K562 (cell line): Measurements from ENCODE around the gene RBKS. TPM values are rescaled to one million over a fixed set of nuclear protein-coding genes. Genes with fewer than 3 reads are reported as not detected.
A peak's percentile ranks its signal among the peaks of the same experiment; 100 is the strongest.

Experiments
- ARID3A ChIP-seq: IDR thresholded peaks from 2 replicates; pipeline ENCODE4 v1.6.1; 2012; ENCODE audit warnings: low read depth, low read length, improper control_type of control experiment, borderline replicate concordance
- BRF1 ChIP-seq: IDR thresholded peaks from 3 replicates; pipeline ENCODE4 v1.6.1; 2011; ENCODE audit warnings: borderline replicate concordance, mild to moderate bottlenecking; ENCODE audit not compliant: insufficient read length; ENCODE audit errors: extremely low read depth
- CEBPG ChIP-seq, 3 experiments: fragments of 200-800 bp in 1 of 3; sonication (Bioruptor generic) in 1 of 3; sonication (generic) in 1 of 3; formaldehyde crosslinking in 1 of 3; IDR thresholded peaks in 2 of 3; conservative IDR thresholded peaks in 1 of 3; 2 replicates each; pipeline versions ENCODE4 v1.6.1 to v1.8.0; 2016 to 2022; ENCODE audit warnings: missing compliant biosample characterization in 2 of 3, missing genetic modification characterization in 2 of 3, mild to moderate bottlenecking in 1 of 3, missing genetic modification reagents in 1 of 3
- HIVEP1 ChIP-seq: fragments of 250-450 bp; sonication (Bioruptor Pico); IDR thresholded peaks from 2 replicates; pipeline ENCODE4 v1.4.0; 2020; ENCODE audit warnings: mild to moderate bottlenecking
- HOXB6 ChIP-seq: fragments of 250-450 bp; sonication (Bioruptor Pico); IDR thresholded peaks from 2 replicates; pipeline ENCODE4 v1.5.1; 2022; ENCODE audit warnings: mild to moderate bottlenecking, borderline replicate concordance
- KAT7 ChIP-seq: sonication (generic); formaldehyde crosslinking; IDR thresholded peaks from 2 replicates; pipeline ENCODE4 v1.8.0; 2022; ENCODE audit warnings: missing genetic modification reagents, mild to moderate bottlenecking, borderline replicate concordance
- NFATC3 ChIP-seq: fragments of 450-650 bp; IDR thresholded peaks from 2 replicates; pipeline ENCODE4 v1.6.1; 2017; ENCODE audit warnings: mild to moderate bottlenecking
- PPARD ChIP-seq: fragments of 250-450 bp; sonication (Bioruptor Pico); IDR thresholded peaks from 2 replicates; pipeline ENCODE4 v1.8.0; 2022; ENCODE audit warnings: inconsistent platforms, mild to moderate bottlenecking, moderate library complexity
- RBM34 ChIP-seq: fragments of 200-400 bp; formaldehyde crosslinking; IDR thresholded peaks from 2 replicates; pipeline ENCODE4 v1.6.1; 2018; ENCODE audit warnings: low read length, borderline replicate concordance; ENCODE audit not compliant: insufficient read depth
- RUNX1 ChIP-seq: sonication (generic); IDR thresholded peaks from 2 replicates; pipeline ENCODE4 v1.6.1; 2016; ENCODE audit warnings: antibody characterized with exemption, low read depth
- SMARCC2 ChIP-seq: fragments of 450-650 bp; IDR thresholded peaks from 2 replicates; pipeline ENCODE4 v1.6.1; 2017; ENCODE audit warnings: antibody characterized with exemption, moderate library complexity, mild to moderate bottlenecking, low read depth
- SRSF7 ChIP-seq: fragments of 200-400 bp; formaldehyde crosslinking; optimal IDR thresholded peaks from 2 replicates; pipeline ENCODE3; 2017; ENCODE audit warnings: mild to moderate bottlenecking, low read depth, low read length
- TAF15 ChIP-seq: fragments of 200-400 bp; formaldehyde crosslinking; IDR thresholded peaks from 2 replicates; pipeline ENCODE4 v1.6.1; 2017; ENCODE audit warnings: mild to moderate bottlenecking, low read depth, low read length, moderate library complexity
- TFAM ChIP-seq: fragments of 250-450 bp; sonication (Bioruptor Pico); conservative IDR thresholded peaks from 2 replicates; pipeline ENCODE4 v1.5.0; 2021; ENCODE audit warnings: mild to moderate bottlenecking, moderate library complexity
- TRIM25 ChIP-seq: fragments of 450-650 bp; IDR thresholded peaks from 2 replicates; pipeline ENCODE4 v1.7.0; 2016; ENCODE audit warnings: borderline replicate concordance
- ZFP30 ChIP-seq: fragments of 250-450 bp; sonication (Bioruptor Pico); IDR thresholded peaks from 2 replicates; pipeline ENCODE4 v1.8.0; 2022; ENCODE audit warnings: moderate library complexity, mild to moderate bottlenecking, inconsistent platforms, borderline replicate concordance
- ZKSCAN1 ChIP-seq: fragments of 150-350 bp; IDR thresholded peaks from 2 replicates; pipeline ENCODE4 v1.6.1; 2016; ENCODE audit warnings: low read depth, low read length
- ZNF124 ChIP-seq: sonication (generic); formaldehyde crosslinking; IDR thresholded peaks from 2 replicates; pipeline ENCODE4 v1.8.1; 2022; ENCODE audit warnings: missing genetic modification reagents
- ZNF311 ChIP-seq: fragments of 250-450 bp; sonication (Bioruptor Pico); IDR thresholded peaks from 2 replicates; pipeline ENCODE4 v1.4.0; 2020; ENCODE audit warnings: mild to moderate bottlenecking, moderate library complexity
- ZNF785 ChIP-seq: fragments of 250-450 bp; sonication (Bioruptor Pico); IDR thresholded peaks from 2 replicates; pipeline ENCODE4 v1.4.0; 2020; ENCODE audit warnings: mild to moderate bottlenecking
- polyA plus RNA-seq, 8 experiments: library from polyadenylated mRNA; depleted of rRNA in 4 of 8; stranded (reverse) in 5 of 8; unstranded in 3 of 8; fragments of >200 nt; fragmentation: Nextera tagmentation in 2 of 8; fragmentation: Illumina TruSeq in 1 of 8; extraction: Ambion mirVana in 2 of 8; extraction: Trizol in 1 of 8; gene quantifications; 2 replicates each; pipeline versions ENCODE4 v1.2.1 to v1.2.3, GENCODE V29; 2011 to 2014; ENCODE audit warnings: inconsistent platforms in 1 of 8, missing spikeins in 1 of 8
- total RNA-seq, 7 experiments: library from RNA; depleted of rRNA in 6 of 7; stranded (reverse); fragments of >200 nt in 6 of 7; fragmentation: Illumina TruSeq in 2 of 7; extraction: Trizol in 2 of 7; gene quantifications; 2 replicates each; pipeline versions ENCODE4 v1.2.1 to v1.2.3, GENCODE V29; 2011 to 2021; ENCODE audit warnings: low replicate concordance in 1 of 7
- TF ChIP-seq, protein P1 (sequence below): sonication (generic); formaldehyde crosslinking; IDR thresholded peaks from 2 replicates; pipeline ENCODE4 v1.8.1; 2023; ENCODE audit warnings: mild to moderate bottlenecking, missing genetic modification reagents
- TF ChIP-seq, protein P2 (sequence below): sonication (generic); formaldehyde crosslinking; IDR thresholded peaks from 2 replicates; pipeline ENCODE4 v1.9.0; 2022; ENCODE audit warnings: mild to moderate bottlenecking, missing genetic modification reagents

The RBKS gene
- total and polyA plus RNA-seq, 9 of the 15 experiments (the other 6 are each of a cell fraction or from before 2014, with no cell fraction given) = 0.06 to 0.39 (median 0.19) TPM

GRCh38 chr2:27771548-27772335, 118.4 kb downstream of the RBKS start, which contains the start of gene MRPL33 (continued):
- TF ChIP-seq TRIM25 = no peak
- TF ChIP-seq HOXB6 (CRISPR knock-in tag) = no peak
- no peak for TF ChIP-seq ZNF124
- no peak for TF ChIP-seq ZNF785 (CRISPR knock-in tag)
- TF ChIP-seq, protein P1, sequence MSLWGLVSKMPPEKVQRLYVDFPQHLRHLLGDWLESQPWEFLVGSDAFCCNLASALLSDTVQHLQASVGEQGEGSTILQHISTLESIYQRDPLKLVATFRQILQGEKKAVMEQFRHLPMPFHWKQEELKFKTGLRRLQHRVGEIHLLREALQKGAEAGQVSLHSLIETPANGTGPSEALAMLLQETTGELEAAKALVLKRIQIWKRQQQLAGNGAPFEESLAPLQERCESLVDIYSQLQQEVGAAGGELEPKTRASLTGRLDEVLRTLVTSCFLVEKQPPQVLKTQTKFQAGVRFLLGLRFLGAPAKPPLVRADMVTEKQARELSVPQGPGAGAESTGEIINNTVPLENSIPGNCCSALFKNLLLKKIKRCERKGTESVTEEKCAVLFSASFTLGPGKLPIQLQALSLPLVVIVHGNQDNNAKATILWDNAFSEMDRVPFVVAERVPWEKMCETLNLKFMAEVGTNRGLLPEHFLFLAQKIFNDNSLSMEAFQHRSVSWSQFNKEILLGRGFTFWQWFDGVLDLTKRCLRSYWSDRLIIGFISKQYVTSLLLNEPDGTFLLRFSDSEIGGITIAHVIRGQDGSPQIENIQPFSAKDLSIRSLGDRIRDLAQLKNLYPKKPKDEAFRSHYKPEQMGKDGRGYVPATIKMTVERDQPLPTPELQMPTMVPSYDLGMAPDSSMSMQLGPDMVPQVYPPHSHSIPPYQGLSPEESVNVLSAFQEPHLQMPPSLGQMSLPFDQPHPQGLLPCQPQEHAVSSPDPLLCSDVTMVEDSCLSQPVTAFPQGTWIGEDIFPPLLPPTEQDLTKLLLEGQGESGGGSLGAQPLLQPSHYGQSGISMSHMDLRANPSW (CRISPR knock-in tag) = no peak
- TF ChIP-seq RBM34 = no peak
- TF ChIP-seq RUNX1 = no peak
- TF ChIP-seq ZKSCAN1 = no peak
- no peak for TF ChIP-seq NFATC3
- no peak for TF ChIP-seq TAF15
- TF ChIP-seq ZNF311 (CRISPR knock-in tag) = no peak
- TF ChIP-seq SMARCC2 = no peak
- no peak for TF ChIP-seq ARID3A
- no peak for TF ChIP-seq SRSF7
- TF ChIP-seq KAT7 = 0 out of 2 replicates have a peak, but pooled peaks have one; percentile 60
- TF ChIP-seq BRF1 = no peak
- TF ChIP-seq TFAM (CRISPR knock-in tag) = no peak
- TF ChIP-seq PPARD (CRISPR knock-in tag) = no peak
- TF ChIP-seq CEBPG (CRISPR knock-in tag; IDR thresholded peaks at IDR 0.05) = no peak
- no peak for TF ChIP-seq CEBPG (tag; conservative IDR thresholded peaks at IDR 0.05 in 1 of 2, IDR thresholded peaks at IDR 0.05 in 1 of 2)
- TF ChIP-seq HIVEP1 (CRISPR knock-in tag) = 0 out of 2 replicates have a peak, but pooled peaks have one; percentile 32
- no peak for TF ChIP-seq ZFP30 (CRISPR knock-in tag)
- TF ChIP-seq, protein P2, sequence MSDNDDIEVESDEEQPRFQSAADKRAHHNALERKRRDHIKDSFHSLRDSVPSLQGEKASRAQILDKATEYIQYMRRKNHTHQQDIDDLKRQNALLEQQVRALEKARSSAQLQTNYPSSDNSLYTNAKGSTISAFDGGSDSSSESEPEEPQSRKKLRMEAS (CRISPR knock-in tag) = no peak
